Astrocyte of the cerebellum (primary cell): ENCODE measurements around the gene TBX6.

Experiments
- DNase-seq: peaks from one replicate; pipeline ENCODE4 v3.0.0-alpha.2; 2011; ENCODE audit warnings: low read depth
- H3K4me3 ChIP-seq: 2 replicates; pipeline ENCODE4 v1.5.1; 2011; ENCODE audit warnings: mild to moderate bottlenecking, low read depth, low read length, moderate library complexity
- CTCF ChIP-seq: IDR thresholded peaks from 2 replicates; pipeline ENCODE4 v1.5.1; 2012; ENCODE audit warnings: low read length, low read depth, moderate library complexity, mild to moderate bottlenecking; ENCODE audit errors: missing control alignments
- in situ Hi-C: cut with HindIII; loops from 2 replicates; pipeline ENCODE4 v1.10.0; 2017; ENCODE audit warnings: low sequenced_read_pairs

TBX6 gene

GRCh38 chr16:30084096-30084815 lies 7.5 kb downstream of the TBX6 start:
- H3K4me3 ChIP-seq: no peak overlapping the region
- DNase-seq: no peak
- in situ Hi-C loops: no loop called here
- no peak for TF ChIP-seq CTCF

GRCh38 chr16:30083216-30084055 lies 8.3 kb downstream of the TBX6 start:
- DNase-seq: no peak
- no peak overlapping the region for H3K4me3 ChIP-seq
- no peak for TF ChIP-seq CTCF
- in situ Hi-C loops: no loop called here

- no peak overlapping the region for H3K4me3 ChIP-seq
- in situ Hi-C loops: no loop called here
- peak; percentile 26 for TF ChIP-seq CTCF
- DNase-seq: no peak
These were observed 9.1 kb downstream of the TBX6 start for GRCh38 chr16:30082545-30083090.

DNA sequence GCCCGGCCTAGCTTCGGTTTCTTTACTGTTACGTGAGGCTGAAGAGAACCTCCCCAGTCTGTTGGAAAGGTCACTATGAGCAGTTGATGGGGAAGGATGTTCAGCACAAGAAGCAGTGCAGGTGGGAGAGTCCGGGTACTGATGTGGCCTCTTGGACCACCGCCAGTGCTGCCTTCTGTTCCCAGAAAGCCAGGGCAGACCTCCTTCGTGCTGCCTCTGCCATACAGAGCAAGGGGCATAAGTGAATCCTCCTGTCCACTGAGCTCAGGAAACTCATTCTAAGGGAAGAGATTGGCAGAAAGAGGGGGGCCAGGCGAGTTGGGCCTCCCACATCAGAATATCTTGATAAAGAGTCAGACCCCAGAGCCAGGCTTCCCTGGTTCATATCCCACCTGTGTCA lies 12.2 kb downstream of the TBX6 start:
- no peak for DNase-seq
- H3K4me3 ChIP-seq: no peak overlapping the region
- in situ Hi-C loops: loop anchor here (5.0 to 10.0 kb wide), 2 partner anchors 38 to 315 kb away; partner anchors contain the start of gene ZNF48
- no peak for TF ChIP-seq CTCF

- in situ Hi-C loops: loop anchor here (5.0 to 10.0 kb wide), 2 partner anchors 39 to 316 kb away; partner anchors contain the start of gene ZNF48
- TF ChIP-seq CTCF: no peak
- no peak overlapping the region for H3K4me3 ChIP-seq
- no peak for DNase-seq
These were observed 13.0 kb downstream of the TBX6 start for GRCh38 chr16:30078744-30079143.

- in situ Hi-C loops: loop anchor here (5.0 to 10.0 kb wide), 2 partner anchors 40 to 317 kb away; partner anchors contain the start of gene ZNF48
- H3K4me3 ChIP-seq: no peak overlapping the region
- no peak for TF ChIP-seq CTCF
- DNase-seq: no peak
These were observed 14.1 kb downstream of the TBX6 start for GRCh38 chr16:30077656-30078055.
